HEK293T (cell line): ENCODE measurements around the gene RIPOR2.

Experiments used
- CTCF ChIA-PET: fragments of 350-600 bp; formaldehyde crosslinking; extraction: SDS; loops from one replicate; lab custom pipeline; 2021; ENCODE audit warnings: antibody characterized with exemption, inconsistent platforms; lab: Yijun Ruan, JAX
- POLR2A ChIA-PET: fragments of 350-600 bp; formaldehyde crosslinking; extraction: SDS; loops from one replicate; lab custom pipeline; 2020; ENCODE audit warnings: antibody characterized with exemption, inconsistent platforms; lab: Yijun Ruan, JAX
- DNase-seq: peaks from one replicate; pipeline ENCODE4 v3.0.0; 2012; ENCODE audit warnings: mixed read lengths; ENCODE audit errors: extremely low spot score
- ARNT ChIP-seq: fragments of 450-650 bp; IDR thresholded peaks from 2 replicates; pipeline ENCODE4 v1.6.1; 2017; ENCODE audit warnings: mild to moderate bottlenecking
- BHLHE40 ChIP-seq: fragments of 450-650 bp; IDR thresholded peaks from 2 replicates; pipeline ENCODE4 v1.6.1; 2016; ENCODE audit warnings: mild to moderate bottlenecking, moderate library complexity, borderline replicate concordance
- CTBP1 ChIP-seq: fragments of 450-650 bp; IDR thresholded peaks from 2 replicates; pipeline ENCODE4 v1.6.1; 2016; ENCODE audit warnings: borderline replicate concordance
- ELF4 ChIP-seq: fragments of 450-650 bp; IDR thresholded peaks from 2 replicates; pipeline ENCODE4 v1.6.1; 2017; ENCODE audit warnings: antibody characterized with exemption
- FOXA1 ChIP-seq: fragments of 450-650 bp; IDR thresholded peaks from 2 replicates; pipeline ENCODE4 v1.6.1; 2016; ENCODE audit warnings: mild to moderate bottlenecking
- FOXK2 ChIP-seq: fragments of 450-650 bp; IDR thresholded peaks from 2 replicates; pipeline ENCODE4 v1.6.1; 2016; ENCODE audit warnings: mild to moderate bottlenecking
- FOXM1 ChIP-seq: fragments of 450-650 bp; IDR thresholded peaks from 2 replicates; pipeline ENCODE4 v1.6.1; 2017; ENCODE audit warnings: mild to moderate bottlenecking, borderline replicate concordance
- HDGF ChIP-seq: fragments of 450-650 bp; IDR thresholded peaks from 2 replicates; pipeline ENCODE4 v1.6.1; 2017; ENCODE audit warnings: antibody characterized with exemption, borderline replicate concordance
- L3MBTL2 ChIP-seq: fragments of 450-650 bp; conservative IDR thresholded peaks from 2 replicates; pipeline ENCODE4 v1.6.1; 2016; ENCODE audit warnings: mild to moderate bottlenecking
- LEF1 ChIP-seq: fragments of 450-650 bp; IDR thresholded peaks from 2 replicates; pipeline ENCODE4 v1.6.1; 2017; ENCODE audit warnings: mild to moderate bottlenecking, borderline replicate concordance
- NFRKB ChIP-seq: fragments of 450-650 bp; IDR thresholded peaks from 2 replicates; pipeline ENCODE4 v1.6.1; 2016; ENCODE audit warnings: mild to moderate bottlenecking, moderate library complexity
- SP1 ChIP-seq: fragments of 450-650 bp; IDR thresholded peaks from 2 replicates; pipeline ENCODE4 v1.6.1; 2017
- SUZ12 ChIP-seq: fragments of 450-650 bp; IDR thresholded peaks from 2 replicates; pipeline ENCODE4 v1.6.1; 2016; ENCODE audit warnings: mild to moderate bottlenecking
- TARDBP ChIP-seq: fragments of 450-650 bp; IDR thresholded peaks from 2 replicates; pipeline ENCODE4 v1.6.1; 2016
- ZNF384 ChIP-seq: fragments of 450-650 bp; IDR thresholded peaks from 2 replicates; pipeline ENCODE4 v1.6.1; 2016
- TF ChIP-seq, protein P1 (sequence below): fragments of 450-650 bp; IDR thresholded peaks from 2 replicates; pipeline ENCODE4 v1.6.1; 2016

The RIPOR2 gene

DNA sequence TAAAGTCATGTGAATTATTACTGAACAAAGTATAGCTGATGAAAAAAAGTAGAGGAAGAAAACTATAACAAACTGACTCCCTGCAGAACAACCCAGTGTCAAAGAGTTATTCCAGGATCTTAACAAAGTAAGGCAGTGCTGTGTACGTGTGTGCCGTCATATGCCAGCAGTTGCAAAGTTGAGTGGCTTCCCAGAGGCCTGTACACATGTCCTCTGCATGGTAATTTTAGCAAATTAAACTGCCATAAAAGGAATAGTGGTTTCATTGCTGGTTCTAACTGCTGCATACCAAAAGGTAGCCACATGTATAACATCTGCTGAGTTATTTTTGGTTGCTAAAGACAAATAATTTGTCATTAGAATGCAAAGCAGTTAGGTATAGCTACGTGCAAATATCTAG, 44.8 kb downstream of the RIPOR2 start:
- ChIA-PET POLR2A (no interaction called here), CTCF (interaction anchor here (0.6 kb wide), 2 partner anchors 33 to 369 kb away, joined by 5 to 7 read pairs; no protein-coding TSS in a partner anchor)
- DNase-seq = no peak
- TF ChIP-seq LEF1 (no peak), SUZ12 (no peak), NFRKB (no peak)
- TF ChIP-seq, protein P1, sequence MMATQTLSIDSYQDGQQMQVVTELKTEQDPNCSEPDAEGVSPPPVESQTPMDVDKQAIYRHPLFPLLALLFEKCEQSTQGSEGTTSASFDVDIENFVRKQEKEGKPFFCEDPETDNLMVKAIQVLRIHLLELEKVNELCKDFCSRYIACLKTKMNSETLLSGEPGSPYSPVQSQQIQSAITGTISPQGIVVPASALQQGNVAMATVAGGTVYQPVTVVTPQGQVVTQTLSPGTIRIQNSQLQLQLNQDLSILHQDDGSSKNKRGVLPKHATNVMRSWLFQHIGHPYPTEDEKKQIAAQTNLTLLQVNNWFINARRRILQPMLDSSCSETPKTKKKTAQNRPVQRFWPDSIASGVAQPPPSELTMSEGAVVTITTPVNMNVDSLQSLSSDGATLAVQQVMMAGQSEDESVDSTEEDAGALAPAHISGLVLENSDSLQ = no peak

DNA sequence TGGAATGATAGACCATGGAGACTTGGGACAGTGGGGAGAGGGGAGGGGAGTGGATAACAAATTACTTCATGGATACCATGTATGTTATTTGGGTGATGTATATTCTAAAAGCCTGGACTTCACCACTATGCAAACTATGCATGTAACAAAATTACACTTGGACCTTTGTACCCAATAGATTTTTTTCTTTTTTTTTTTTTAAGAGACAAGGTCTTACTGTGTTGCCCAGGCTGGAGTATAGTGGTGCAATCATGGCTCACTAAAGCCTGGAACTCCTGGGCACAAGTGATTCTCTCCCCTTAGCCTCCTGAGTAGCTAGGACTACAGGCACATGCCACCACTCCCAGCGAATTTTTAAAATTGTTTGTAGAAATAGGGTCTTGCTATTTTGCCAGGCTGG, 45.3 kb downstream of the RIPOR2 start:
- POLR2A ChIA-PET = no interaction called here
- TF ChIP-seq ARNT (no peak), BHLHE40 (no peak), HDGF (no peak), L3MBTL2 (no peak), FOXA1 (no peak), SUZ12 (no peak), FOXK2 (no peak), LEF1 (no peak), ZNF384 (no peak), NFRKB (no peak), CTBP1 (no peak), ELF4 (no peak), FOXM1 (no peak)
- TF ChIP-seq, protein P1 = no peak
- CTCF ChIA-PET = no interaction called here
- DNase-seq = no peak

DNA sequence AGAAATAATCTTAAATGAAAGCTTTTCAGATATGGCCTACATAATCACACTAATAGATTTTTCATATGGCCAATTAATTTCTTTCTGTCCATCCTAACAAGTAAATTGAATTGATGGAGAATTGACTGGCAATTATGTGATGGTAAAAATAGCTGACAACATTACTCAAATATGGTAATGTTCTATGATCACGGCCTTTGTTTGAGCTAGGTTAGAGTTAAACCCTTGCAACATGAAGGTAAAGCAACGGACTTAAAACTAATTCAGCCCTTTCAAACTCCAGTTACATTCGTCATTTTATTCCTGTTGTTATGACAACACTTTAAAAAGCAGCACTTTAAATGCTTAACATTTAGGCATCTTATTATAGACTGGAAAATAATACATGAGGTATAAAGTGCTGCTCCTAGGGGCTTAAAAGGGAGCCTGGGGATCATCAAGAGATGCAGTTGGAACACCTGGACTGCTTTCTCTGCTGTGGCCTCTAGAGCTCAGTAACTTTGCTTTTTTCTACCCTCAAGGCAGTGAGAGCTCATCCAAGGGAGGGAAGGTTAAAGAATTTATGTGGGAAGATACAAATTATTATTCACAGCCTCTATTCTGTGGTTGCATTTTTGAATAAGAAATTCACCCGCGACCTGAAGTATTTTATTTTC, 46.9 kb downstream of the RIPOR2 start:
- ChIA-PET POLR2A (no interaction called here), CTCF (interaction anchor here (0.6 to 1.0 kb wide), 2 partner anchors 102 to 215 kb away, joined by 3 read pairs; no protein-coding TSS in a partner anchor)
- TF ChIP-seq LEF1 (no peak), FOXM1 (no peak), BHLHE40 (no peak), NFRKB (no peak), ZNF384 (no peak), L3MBTL2 (no peak), SUZ12 (no peak), CTBP1 (no peak), FOXA1 (no peak), FOXK2 (no peak), ELF4 (no peak), SP1 (no peak), TARDBP (no peak), ARNT (no peak), HDGF (no peak)
- TF ChIP-seq, protein P1 = no peak
- no peak for DNase-seq

DNA sequence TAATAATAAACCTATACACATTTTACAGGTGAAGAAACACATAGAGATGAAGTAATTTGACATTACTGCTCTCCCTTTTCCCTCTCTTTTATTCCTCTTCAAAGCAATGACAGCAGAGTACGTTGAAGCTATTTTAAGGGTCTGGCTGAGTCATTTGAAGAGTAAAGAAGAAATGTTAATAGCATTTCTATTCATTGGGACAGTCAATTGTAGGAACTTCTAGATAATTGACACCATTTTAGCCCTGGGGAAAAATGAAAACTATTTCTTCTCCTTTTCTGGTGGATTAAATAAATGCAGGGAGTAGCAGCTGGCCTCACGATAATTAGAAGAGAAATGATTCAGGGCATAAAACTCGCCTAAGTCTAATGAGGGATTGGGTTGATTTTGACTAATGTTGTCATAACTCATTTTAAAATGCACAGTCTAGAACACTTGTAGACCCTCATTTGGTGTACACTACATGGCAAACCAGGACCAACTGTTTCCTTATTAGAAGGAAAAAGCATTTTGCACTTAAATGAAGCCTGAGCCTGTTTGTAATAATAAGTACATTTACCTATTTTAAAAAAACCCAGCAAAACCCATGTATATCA, 48.1 kb downstream of the RIPOR2 start:
- CTCF ChIA-PET = no interaction called here
- POLR2A ChIA-PET = no interaction called here
- TF ChIP-seq LEF1 (no peak), CTBP1 (no peak), NFRKB (no peak), ELF4 (no peak), FOXK2 (no peak), ARNT (no peak), SUZ12 (no peak), TARDBP (no peak), L3MBTL2 (no peak), HDGF (no peak), ZNF384 (no peak), FOXM1 (no peak), BHLHE40 (no peak), SP1 (no peak), FOXA1 (no peak)
- TF ChIP-seq, protein P1 = no peak
- no peak for DNase-seq

DNA sequence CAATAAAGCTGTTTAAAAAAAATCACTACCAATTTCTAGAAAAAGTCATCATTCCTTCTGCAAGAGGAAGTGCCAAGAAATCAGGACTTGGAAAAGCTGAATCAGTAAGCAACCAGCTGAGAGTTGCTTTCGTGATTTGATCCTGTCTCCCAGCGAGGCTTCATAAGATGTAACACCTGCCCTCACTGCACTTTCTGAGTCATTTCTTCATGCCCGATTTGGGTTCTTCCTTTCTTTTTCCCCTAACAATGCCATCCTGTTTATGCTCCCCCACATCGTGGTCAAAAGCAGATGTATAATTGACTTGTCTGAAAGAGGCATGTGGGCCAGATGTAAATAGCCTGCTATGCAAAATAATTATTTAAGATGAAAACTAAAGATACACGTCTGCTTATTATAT, 52.1 kb downstream of the RIPOR2 start:
- TF ChIP-seq SUZ12 (no peak), HDGF (no peak), ZNF384 (no peak), SP1 (no peak), TARDBP (no peak)
- TF ChIP-seq, protein P1 = no peak
- POLR2A ChIA-PET = no interaction called here
- CTCF ChIA-PET = no interaction called here
- DNase-seq = no peak
